ENCODE measurements around the gene CASP8AP2.
A peak's percentile ranks its signal among the peaks of the same experiment; 100 is the strongest.

DNA sequence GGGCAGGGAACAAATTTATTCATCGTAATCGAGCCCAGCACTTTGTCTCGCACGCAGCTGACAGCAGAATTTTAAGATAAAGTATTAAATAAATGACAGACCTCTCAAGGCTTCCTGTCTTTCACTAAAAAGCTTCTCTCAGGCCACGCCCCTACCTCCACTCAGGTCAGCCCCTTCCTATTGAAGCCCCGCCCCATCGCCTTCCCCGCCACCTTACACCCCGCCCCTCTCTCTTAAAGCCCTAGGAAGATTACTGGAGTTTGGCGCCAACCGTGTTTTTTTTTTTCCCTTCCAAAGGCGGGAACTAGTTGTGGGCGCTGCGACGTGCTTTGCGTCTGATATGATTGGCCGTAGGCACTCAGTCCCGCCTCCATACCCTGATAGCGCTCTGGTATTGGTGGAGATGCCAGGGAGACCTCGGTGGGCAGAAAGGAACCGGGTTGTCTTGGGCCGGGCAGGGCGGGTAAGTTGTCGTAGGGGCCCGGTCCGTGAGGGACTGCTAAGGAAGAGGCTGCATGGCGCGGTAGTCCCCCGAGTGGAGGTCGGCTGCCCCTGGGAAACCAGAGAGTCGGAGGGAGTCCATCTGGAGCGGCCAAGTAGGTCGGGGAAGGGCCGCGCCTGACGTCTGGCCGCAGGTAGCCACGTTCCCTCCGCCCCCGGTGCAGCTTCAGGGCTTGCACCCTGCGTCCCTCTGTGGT is at the start of gene CASP8AP2:
- TF ChIP-seq, protein P1, sequence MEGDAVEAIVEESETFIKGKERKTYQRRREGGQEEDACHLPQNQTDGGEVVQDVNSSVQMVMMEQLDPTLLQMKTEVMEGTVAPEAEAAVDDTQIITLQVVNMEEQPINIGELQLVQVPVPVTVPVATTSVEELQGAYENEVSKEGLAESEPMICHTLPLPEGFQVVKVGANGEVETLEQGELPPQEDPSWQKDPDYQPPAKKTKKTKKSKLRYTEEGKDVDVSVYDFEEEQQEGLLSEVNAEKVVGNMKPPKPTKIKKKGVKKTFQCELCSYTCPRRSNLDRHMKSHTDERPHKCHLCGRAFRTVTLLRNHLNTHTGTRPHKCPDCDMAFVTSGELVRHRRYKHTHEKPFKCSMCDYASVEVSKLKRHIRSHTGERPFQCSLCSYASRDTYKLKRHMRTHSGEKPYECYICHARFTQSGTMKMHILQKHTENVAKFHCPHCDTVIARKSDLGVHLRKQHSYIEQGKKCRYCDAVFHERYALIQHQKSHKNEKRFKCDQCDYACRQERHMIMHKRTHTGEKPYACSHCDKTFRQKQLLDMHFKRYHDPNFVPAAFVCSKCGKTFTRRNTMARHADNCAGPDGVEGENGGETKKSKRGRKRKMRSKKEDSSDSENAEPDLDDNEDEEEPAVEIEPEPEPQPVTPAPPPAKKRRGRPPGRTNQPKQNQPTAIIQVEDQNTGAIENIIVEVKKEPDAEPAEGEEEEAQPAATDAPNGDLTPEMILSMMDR (IDR thresholded peaks at IDR 0.05) = peak in 1 of 6 experiments; percentile 13
- TF ChIP-seq POLR2A (IDR thresholded peaks at IDR 0.05) = peak in 3 of 4 donors; percentile 46 to 70 (median 70)

Data from esophagus squamous epithelium (tissue), 4 donors.